Vagina (tissue), 2 donors: ENCODE measurements around the gene OGT. TPM values are rescaled to one million over a fixed set of nuclear protein-coding genes. Genes with fewer than 3 reads are reported as not detected.
A peak's percentile ranks its signal among the peaks of the same experiment; 100 is the strongest.

ENCODE experiments used
- DNase-seq, 2 donors: peaks; one replicate each; pipeline ENCODE4 v3.0.0-alpha.2; 2017; ENCODE audit errors: extremely low spot score in 2 of 2
- H3K27ac ChIP-seq: fragments of 200-600 bp; sonication (generic); one replicate; pipeline ENCODE4 v1.5.1; 2019
- H3K27me3 ChIP-seq: fragments of 200-600 bp; sonication (generic); one replicate; pipeline ENCODE4 v1.5.1; 2019
- H3K36me3 ChIP-seq, 2 donors: fragments of 200-600 bp; sonication (generic); one replicate each; pipeline ENCODE4 v1.5.1; 2017 to 2019
- H3K4me1 ChIP-seq: fragments of 200-600 bp; sonication (generic); one replicate; pipeline ENCODE4 v1.5.1; 2019
- H3K4me3 ChIP-seq, 2 donors: fragments of 200-600 bp; sonication (generic); 1 replicate in 1 of 2; 2 replicates in 1 of 2; pipeline ENCODE4 v1.5.1; 2016 to 2019
- H3K9me3 ChIP-seq: fragments of 200-600 bp; sonication (generic); one replicate; pipeline ENCODE4 v1.5.1; 2019
- POLR2A ChIP-seq, 2 donors: fragments of 450-650 bp; IDR thresholded peaks; one replicate each; pipeline ENCODE4 v1.6.1; 2017; ENCODE audit warnings: antibody characterized with exemption in 2 of 2, mild to moderate bottlenecking in 2 of 2, moderate library complexity in 2 of 2
- POLR2AphosphoS5 ChIP-seq, 2 donors: sonication (generic); formaldehyde crosslinking; IDR thresholded peaks; one replicate each; pipeline ENCODE4 v1.9.0; 2017; ENCODE audit warnings: antibody characterized with exemption in 2 of 2, mild to moderate bottlenecking in 2 of 2, low read depth in 1 of 2; ENCODE audit not compliant: insufficient read depth in 1 of 2
- intact Hi-C: fragments of 100-400 bp; cut with DNase I; formaldehyde crosslinking; loops from one replicate; pipeline ENCODE4 v1.15.1; 2023
- total RNA-seq: library from RNA; depleted of rRNA; stranded (reverse); fragments of >200 nt; gene quantifications from one replicate; pipeline ENCODE4 v1.2.3, GENCODE V29; 2016
- TF ChIP-seq, protein P1 (sequence below), 3 experiments: fragments of 450-650 bp in 2 of 3; fragments of 200-600 bp in 1 of 3; sonication (generic) in 1 of 3; IDR thresholded peaks; one replicate each; pipeline ENCODE4 v1.5.1; 2017 to 2019; ENCODE audit warnings: antibody characterized with exemption in 3 of 3, mild to moderate bottlenecking in 2 of 3, moderate library complexity in 2 of 3

OGT gene
- 173 TPM for total RNA-seq

GRCh38 chrX:71532753-71533425, at the start of gene OGT:
Gene OGT (plus strand): TSS chrX:71533104. CDS start chrX:71533300, 196 bp downstream.
- Histone ChIP-seq H3K4me3 (peak within 1 kb of the TSS; percentile 50 to 68), H3K27me3 (no peaks in the 10 kb centered on the region), H3K27ac (peak within 1 kb of the TSS; percentile 89), H3K4me1 (peaks cover 15% of the 10 kb centered on the region), H3K9me3 (no peaks in the 10 kb centered on the region), H3K36me3 (no peaks in the 10 kb centered on the region)
- intact Hi-C loops = no loop called here
- TF ChIP-seq POLR2A (IDR thresholded peaks at IDR 0.05) = peak in 1 of 2 donors; percentile 37
- peak; percentile 87 to 91 for TF ChIP-seq POLR2AphosphoS5 (IDR thresholded peaks at IDR 0.05; ENCODE audit: insufficient read depth in 1 of 2, low read depth in 1 of 2)
- TF ChIP-seq, protein P1, sequence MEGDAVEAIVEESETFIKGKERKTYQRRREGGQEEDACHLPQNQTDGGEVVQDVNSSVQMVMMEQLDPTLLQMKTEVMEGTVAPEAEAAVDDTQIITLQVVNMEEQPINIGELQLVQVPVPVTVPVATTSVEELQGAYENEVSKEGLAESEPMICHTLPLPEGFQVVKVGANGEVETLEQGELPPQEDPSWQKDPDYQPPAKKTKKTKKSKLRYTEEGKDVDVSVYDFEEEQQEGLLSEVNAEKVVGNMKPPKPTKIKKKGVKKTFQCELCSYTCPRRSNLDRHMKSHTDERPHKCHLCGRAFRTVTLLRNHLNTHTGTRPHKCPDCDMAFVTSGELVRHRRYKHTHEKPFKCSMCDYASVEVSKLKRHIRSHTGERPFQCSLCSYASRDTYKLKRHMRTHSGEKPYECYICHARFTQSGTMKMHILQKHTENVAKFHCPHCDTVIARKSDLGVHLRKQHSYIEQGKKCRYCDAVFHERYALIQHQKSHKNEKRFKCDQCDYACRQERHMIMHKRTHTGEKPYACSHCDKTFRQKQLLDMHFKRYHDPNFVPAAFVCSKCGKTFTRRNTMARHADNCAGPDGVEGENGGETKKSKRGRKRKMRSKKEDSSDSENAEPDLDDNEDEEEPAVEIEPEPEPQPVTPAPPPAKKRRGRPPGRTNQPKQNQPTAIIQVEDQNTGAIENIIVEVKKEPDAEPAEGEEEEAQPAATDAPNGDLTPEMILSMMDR (IDR thresholded peaks at IDR 0.05) = no peak
- DNase-seq = peak in 1 of 2 donors; percentile 97

- no peak for DNase-seq
- Histone ChIP-seq H3K9me3 (no peaks in the 10 kb centered on the region), H3K27me3 (no peaks in the 10 kb centered on the region), H3K27ac (no peak overlapping the region), H3K36me3 (no peaks in the 10 kb centered on the region), H3K4me1 (no peaks in the 10 kb centered on the region), H3K4me3 (no peak overlapping the region)
- intact Hi-C loops = no loop called here
- TF ChIP-seq POLR2AphosphoS5 (IDR thresholded peaks at IDR 0.05; ENCODE audit: insufficient read depth in 1 of 2, low read depth in 1 of 2) = no peak
- no peak for TF ChIP-seq POLR2A (IDR thresholded peaks at IDR 0.05)
- TF ChIP-seq, protein P1 (IDR thresholded peaks at IDR 0.05) = no peak
Measured at GRCh38 chrX:71487814-71488213, 45.1 kb upstream of the OGT start.

DNA sequence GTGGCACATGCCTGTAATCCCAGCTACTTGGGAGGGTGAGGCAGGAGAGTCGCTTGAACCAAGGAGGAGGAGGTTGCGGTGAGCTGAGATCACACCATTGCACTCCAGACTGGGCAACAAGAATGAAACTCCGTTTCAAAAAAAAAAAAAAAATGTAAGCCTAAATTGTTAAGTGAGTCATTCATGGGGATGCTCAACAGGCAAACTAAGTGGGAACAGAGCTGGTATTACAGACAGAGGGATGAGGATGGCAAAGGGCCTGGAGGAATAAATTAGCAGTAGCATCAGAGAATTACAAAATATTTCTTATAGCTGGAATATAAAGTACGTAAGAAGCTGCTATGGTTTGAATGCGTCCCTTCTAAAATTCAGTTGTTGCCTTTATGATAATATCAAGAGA, 43.4 kb upstream of the OGT start:
- no peak overlapping the region for H3K27ac ChIP-seq
- no peak for DNase-seq
- no peaks in the 10 kb centered on the region for H3K36me3 ChIP-seq
- no peaks in the 10 kb centered on the region for H3K9me3 ChIP-seq
- no peaks in the 10 kb centered on the region for H3K4me1 ChIP-seq
- no peaks in the 10 kb centered on the region for H3K27me3 ChIP-seq
- intact Hi-C loops = no loop called here
- H3K4me3 ChIP-seq = no peak overlapping the region
- TF ChIP-seq, protein P1 (IDR thresholded peaks at IDR 0.05) = no peak
- TF ChIP-seq POLR2A (IDR thresholded peaks at IDR 0.05) (no peak), POLR2AphosphoS5 (IDR thresholded peaks at IDR 0.05; ENCODE audit: insufficient read depth in 1 of 2, low read depth in 1 of 2) (no peak)

GRCh38 chrX:71492231-71493065, 40.5 kb upstream of the OGT start:
- intact Hi-C loops = no loop called here
- H3K9me3 ChIP-seq = no peaks in the 10 kb centered on the region
- DNase-seq = no peak
- peak overlapping the region; percentile 4 for H3K27ac ChIP-seq
- H3K27me3 ChIP-seq = no peaks in the 10 kb centered on the region
- H3K4me1 ChIP-seq = no peaks in the 10 kb centered on the region
- TF ChIP-seq, protein P1 (IDR thresholded peaks at IDR 0.05) = no peak
- no peak for TF ChIP-seq POLR2AphosphoS5 (IDR thresholded peaks at IDR 0.05; ENCODE audit: insufficient read depth in 1 of 2, low read depth in 1 of 2)
- TF ChIP-seq POLR2A (IDR thresholded peaks at IDR 0.05) = no peak
- no peaks in the 10 kb centered on the region for H3K36me3 ChIP-seq
- H3K4me3 ChIP-seq = peak overlapping the region; percentile 47 to 57
